Measurements from ENCODE around the gene TNF. TPM values are rescaled to one million over a fixed set of nuclear protein-coding genes. Genes with fewer than 3 reads are reported as not detected.
A peak's percentile ranks its signal among the peaks of the same experiment; 100 is the strongest.

TNF gene
- total and polyA plus RNA-seq, 2 of the 13 experiments (the other 11 are each of a cell fraction or from before 2014, with no cell fraction given): not detected

DNA sequence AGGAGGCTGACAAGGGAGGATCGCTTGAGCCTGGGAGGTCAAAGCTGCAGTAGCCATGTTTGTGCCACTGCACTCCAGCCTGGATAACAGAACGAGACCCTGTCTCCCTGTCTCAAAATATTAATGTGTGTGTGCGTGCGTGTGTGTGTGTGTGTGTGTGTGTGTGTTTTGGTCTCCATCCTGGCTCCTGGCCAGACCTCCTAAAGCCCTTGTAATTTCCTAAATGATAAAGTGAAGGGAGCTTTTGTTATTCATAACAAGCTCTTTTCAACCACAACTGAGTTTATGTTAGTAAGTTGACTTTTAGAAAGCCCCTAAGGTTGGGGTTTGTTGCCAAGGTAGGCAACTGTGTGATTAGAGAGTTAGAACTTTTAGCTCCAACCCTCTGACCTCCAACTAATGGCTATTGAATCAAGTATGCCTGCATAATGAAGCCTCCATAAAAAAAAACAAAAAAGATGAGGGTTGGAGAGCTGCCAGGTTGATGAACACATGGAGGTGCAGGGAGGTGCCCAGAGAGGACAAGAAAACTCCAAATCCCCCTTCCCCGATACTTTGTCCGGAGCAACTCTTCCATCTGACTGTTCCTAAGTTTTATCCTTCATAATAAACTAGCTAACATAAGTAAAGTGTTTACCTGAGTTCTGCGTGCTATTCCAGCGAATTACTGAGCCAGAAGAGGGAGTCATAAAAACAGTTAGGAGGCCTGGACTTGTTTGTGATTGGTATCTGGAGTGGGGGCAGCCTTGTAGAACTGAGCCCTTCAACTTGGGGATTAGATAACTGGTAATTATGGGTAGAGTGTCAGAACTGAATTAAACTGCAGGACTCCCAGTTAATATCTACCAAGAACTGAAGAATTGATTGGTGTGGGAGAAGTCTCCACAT lies 34.4 kb downstream of the TNF start (continued):
- TF ChIP-seq ZMYM2 (CRISPR knock-in tag; IDR thresholded peaks at IDR 0.05) (no peak), RCOR2 (CRISPR knock-in tag; IDR thresholded peaks at IDR 0.05) (no peak)

GRCh38 chr6:31610968-31611367 lies 35.6 kb downstream of the TNF start:
- intact Hi-C loops (cut with micrococcal nuclease; ENCODE audit: unreplicated experiment) (no loop called here), in situ Hi-C loops (cut with HindIII; ENCODE audit: extremely low pct_ligation_motif_present, low pct_unique_long_range_greater_than_20kb) (no loop called here)
- ATAC-seq: no peak
- DNase-seq (ENCODE audit: low spot score): no peak
- H3K4me3 ChIP-seq (replicated peaks in 1 of 3; ENCODE audit: insufficient read depth in 1 of 3, low read depth in 2 of 3, low read length in 3 of 3): no peak overlapping the region
- no peaks in the 10 kb centered on the region for H3K36me3 ChIP-seq (replicated peaks in 1 of 2; ENCODE audit: control insufficient read depth in 1 of 2, insufficient read depth in 2 of 2, low read length in 2 of 2)
- H3K9ac ChIP-seq (ENCODE audit: insufficient read depth, low read depth, low read length): no peak overlapping the region
- TF ChIP-seq ZNF710 (CRISPR knock-in tag; IDR thresholded peaks at IDR 0.05; ENCODE audit: borderline replicate concordance) (no peak), ZNF10 (CRISPR knock-in tag; IDR thresholded peaks at IDR 0.05; ENCODE audit: borderline replicate concordance, low read depth) (no peak), SP2 (CRISPR knock-in tag; IDR thresholded peaks at IDR 0.05) (0 out of 2 replicates have a peak, but pooled peaks have one; percentile 21), MBD4 (IDR thresholded peaks at IDR 0.05; ENCODE audit: borderline replicate concordance, low read length) (no peak)
- TF ChIP-seq, protein P1, sequence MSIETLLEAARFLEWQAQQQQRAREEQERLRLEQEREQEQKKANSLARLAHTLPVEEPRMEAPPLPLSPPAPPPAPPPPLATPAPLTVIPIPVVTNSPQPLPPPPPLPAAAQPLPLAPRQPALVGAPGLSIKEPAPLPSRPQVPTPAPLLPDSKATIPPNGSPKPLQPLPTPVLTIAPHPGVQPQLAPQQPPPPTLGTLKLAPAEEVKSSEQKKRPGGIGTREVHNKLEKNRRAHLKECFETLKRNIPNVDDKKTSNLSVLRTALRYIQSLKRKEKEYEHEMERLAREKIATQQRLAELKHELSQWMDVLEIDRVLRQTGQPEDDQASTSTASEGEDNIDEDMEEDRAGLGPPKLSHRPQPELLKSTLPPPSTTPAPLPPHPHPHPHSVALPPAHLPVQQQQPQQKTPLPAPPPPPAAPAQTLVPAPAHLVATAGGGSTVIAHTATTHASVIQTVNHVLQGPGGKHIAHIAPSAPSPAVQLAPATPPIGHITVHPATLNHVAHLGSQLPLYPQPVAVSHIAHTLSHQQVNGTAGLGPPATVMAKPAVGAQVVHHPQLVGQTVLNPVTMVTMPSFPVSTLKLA (IDR thresholded peaks at IDR 0.05): peak; percentile 17; the same call in 1 of the 2 replicates
- ChIA-PET CTCF (ENCODE audit: low intra/inter-chr PET ratio, low total read pairs) (no interaction called here), POLR2A (no interaction called here)
- H3K4me2 ChIP-seq (ENCODE audit: low read depth, low read length): peak overlapping the region; percentile 3; the same call in 1 of the 2 replicates
- no TSS peak for BruUV-seq (replicated peaks)
- H3K4me1 ChIP-seq (ENCODE audit: insufficient read depth, low read length): peaks cover 36% of the 10 kb centered on the region
- no peaks in the 10 kb centered on the region for H4K20me1 ChIP-seq (ENCODE audit: insufficient read depth, low read length)
- no peaks in the 10 kb centered on the region for H3K9me3 ChIP-seq (ENCODE audit: low read length)
- H3K79me2 ChIP-seq (ENCODE audit: insufficient read depth, low read length): no peaks in the 10 kb centered on the region
- H2AFZ ChIP-seq (ENCODE audit: low read length): no peak overlapping the region
- 43% methylated on average over 4 of the region's 4 CpGs for WGBS (ENCODE audit: low lambda C conversion rate)
- peaks cover 0 to 2% of the 10 kb centered on the region in 2 experiments; a peak in 2 of 5 replicates for H3K27me3 ChIP-seq (ENCODE audit: control insufficient read depth in 1 of 2, insufficient read depth in 2 of 2, low read length in 2 of 2)
- FAIRE-seq: no peak
- H3K27ac ChIP-seq (ENCODE audit: extremely low read length, insufficient read depth, low read length): no peak overlapping the region
